Measurements from ENCODE around the gene LTN1.
A peak's percentile ranks its signal among the peaks of the same experiment; 100 is the strongest.
"Not testable (repeated sequence)": the region's sequence is repeated elsewhere in the genome, so short reads cannot be mapped to it uniquely, and the experiment has no call there.

LTN1 gene

DNA sequence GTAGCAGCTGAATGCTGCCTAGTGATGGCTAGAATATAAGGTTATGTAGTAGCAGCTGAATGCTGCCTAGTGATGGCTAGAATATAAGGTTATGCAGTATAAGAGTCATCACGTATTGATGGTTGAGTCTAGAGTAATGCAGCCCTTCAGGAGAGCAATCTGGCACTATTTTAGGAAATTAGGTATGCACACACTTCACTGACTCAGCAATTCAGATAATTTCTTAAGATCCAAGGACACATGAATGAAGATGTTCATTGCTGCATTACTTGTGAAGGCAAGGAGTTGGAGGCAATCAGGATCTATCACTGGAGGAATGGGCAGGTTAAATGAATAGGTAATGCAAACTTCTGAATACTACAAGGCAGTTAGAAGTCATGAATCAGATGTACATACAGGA, 13.6 kb downstream of the LTN1 start:
- no peak for DNase-seq (ENCODE audit: low read depth)

DNA sequence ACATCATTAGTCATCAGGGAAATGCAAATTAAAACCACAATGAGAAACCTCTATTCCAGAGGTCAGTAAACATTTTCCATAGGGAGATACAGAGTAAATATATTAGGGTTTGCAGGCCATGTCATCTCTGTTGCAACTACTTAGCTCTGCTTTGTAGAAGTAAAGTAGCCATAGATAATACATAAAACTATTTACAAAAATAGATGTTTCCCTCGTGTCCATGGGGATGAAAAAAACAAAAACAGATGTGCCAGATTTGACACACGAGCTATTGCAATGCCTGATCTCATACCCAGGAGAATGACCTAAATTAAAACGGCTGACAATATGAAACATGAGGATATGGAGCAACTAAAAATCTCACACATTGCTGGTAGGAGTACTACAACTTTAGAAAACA, 17.3 kb downstream of the LTN1 start:
- DNase-seq (ENCODE audit: low read depth), result peak; percentile 50

DNA sequence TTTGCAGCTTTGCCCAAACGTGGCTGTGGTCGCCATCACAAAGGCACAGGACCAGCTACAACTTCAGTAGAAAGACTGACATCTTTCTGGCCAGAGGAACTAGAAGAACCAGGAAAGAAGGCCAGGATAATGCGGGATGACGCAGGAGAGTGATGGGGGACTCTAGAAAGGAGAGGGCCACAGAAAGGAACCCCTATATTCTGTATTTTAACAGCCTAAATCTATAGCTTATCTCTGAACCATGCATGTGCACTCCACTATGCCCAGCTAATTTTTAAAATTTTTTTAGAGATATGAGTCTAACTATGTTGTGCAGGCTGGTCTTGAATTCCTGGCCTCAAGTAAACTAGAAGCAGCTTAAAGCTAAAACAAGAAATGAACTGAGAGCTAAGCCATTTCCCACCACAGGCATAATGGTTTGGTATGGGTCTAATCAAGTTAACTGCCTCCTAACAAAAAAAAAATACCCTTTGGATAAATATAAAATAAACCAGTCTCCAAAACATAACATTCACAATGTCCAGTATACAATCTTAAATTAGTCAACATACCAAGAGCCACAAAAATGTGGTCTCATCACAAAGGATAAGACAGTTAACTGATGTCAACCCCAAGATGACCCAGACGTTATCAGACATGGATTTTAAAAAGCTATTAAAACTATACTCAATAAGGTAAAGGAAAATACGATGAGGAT, 18.0 kb downstream of the LTN1 start:
- no peak for DNase-seq (ENCODE audit: low read depth)

DNA sequence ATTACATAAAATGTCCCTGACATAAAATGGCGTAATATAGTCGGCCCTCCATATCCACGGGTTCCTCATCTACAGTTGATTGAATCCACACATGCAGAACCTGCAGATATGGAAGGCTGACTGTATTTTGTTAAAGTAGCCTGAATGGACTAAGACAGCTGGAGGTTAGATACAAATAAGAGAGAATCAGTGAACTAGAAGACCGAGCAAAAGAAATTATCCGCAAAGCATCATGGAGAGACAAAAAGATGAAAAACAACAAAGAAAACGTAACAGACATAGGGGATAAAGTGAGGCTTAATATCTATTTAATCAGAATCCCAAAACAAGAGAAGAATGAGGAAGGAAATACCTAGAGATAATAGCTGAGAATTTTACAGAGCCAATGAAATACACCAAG, 20.3 kb downstream of the LTN1 start:
- DNase-seq (ENCODE audit: low read depth), result no peak

DNA sequence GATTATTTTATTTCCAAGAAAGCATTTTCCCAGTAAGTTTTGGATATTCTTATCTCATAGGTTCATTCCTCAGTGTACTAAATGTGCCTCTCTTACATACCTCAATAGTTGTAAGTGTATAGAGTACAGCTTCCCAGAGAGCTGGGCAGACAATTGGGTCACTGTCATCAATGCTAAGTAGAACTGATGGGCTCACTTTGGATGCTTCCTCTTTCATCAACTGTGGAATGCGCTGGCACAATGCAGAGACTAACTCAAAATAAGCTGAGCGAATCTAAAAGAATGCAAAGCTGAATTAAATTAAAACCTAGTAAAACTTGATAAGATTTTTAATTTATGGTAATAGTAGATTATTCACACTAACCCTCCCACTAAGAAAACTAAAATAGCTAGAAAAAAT, 21.5 kb downstream of the LTN1 start:
- DNase-seq (ENCODE audit: low read depth), result no peak

DNA sequence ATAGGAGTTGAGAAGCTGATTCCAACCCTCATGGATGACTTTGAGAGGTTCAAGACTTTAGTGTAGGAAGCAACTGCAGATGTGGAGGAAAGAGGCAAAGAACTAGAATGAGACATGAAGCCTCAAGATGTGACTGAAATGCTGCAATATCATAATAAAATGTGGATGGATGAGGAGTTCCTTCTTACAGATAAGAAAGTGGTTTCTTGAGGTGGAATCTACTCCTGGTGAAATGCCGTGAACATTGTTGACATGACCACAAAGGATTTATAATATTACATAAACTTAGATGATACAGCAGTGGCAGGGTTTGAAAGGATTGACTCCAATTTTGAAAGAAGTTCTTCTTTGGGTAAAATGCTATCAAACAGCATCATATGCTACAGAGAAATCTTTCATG, 28.8 kb downstream of the LTN1 start:
- DNase-seq (ENCODE audit: low read depth), result no peak

DNA sequence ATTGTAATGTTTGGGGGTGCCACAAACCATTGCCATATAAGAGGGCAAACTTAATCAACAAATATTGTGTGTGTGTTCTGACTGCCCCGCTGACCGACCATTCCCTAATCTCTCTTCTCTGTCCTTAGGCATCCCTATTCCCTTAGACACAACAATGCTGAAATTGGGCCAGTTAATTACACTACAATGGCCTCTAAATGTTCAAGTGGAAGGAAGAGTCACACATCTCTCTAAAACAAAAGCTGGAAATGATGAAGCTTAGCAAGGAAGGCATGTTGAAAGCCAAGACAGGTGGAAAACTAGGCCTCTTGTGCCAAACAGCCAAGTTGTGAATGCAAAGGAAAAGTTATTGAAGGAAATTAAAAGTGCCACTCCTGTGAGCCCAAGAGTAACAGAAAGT, 30.2 kb downstream of the LTN1 start:
- no peak for DNase-seq (ENCODE audit: low read depth)

DNA sequence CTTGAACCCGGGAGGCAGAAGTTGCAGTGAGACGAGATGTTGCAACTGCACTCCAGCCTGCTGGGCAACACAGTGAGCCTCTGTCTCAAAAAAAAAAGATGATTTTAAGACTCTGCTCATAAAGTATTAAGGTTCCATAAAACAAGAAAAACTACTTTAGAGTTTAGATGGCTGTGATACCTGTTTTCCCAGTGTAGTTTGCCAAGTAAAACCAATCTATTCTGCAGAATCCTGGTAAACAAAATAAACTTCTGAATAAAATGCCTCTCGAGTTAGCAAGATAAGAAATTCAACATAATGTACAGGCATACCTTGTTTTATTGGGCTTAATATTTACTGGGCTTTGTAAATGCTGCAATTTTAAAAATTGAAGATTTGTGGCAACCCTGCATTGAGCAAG, 30.8 kb downstream of the LTN1 start:
- no peak for DNase-seq (ENCODE audit: low read depth)

DNA sequence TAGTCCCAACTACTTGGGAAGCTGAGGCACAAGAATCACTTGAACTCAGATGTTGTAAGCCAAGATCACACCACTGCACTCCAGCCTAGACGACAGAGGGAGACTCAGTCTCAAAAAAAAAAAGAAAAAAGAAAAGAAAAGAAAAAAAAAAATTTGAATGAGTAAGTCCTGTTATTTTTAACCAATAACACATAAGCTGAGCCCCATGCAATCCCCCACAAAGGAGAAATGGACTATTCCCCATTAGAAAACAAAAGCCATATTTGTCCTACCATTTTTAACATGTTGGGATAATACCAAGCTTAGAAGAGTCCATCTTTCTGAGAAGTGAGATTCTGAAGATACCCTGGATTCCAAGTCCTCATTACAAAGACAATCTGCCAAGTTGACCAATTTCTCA, 32.4 kb downstream of the LTN1 start:
- DNase-seq (ENCODE audit: low read depth), result no peak

DNA sequence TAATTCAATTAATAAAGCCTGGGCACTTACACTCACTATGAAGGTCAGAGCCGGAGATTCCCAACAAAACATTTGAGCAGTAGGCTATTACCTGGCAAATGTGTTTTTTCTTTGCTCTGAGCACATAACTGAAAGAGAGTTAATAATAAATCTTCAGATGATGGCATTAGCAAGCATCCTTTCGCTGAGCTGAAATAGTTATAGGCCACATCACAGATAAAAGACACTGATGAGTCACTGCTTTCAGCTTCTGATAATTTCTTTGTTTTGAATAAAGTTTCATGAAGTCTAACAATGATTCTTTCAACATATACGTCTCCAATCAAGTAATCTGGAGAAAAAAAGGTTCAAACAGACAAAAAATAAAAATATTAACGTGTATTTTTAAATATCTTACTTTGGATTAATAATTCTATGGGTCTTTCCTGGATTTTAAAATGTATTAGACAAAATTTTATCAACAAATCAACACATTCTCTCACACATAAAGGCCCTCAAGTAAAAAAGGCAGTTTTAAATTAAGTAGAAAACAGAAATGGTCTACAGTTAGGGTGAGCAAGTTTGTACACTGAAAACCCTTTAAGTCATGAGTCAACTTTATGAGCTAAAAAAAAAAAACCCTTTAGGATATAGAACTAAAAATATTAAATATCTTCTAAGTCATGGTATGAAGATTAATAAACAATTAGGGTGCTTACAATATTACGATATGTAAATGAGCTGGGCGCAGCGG, 33.1 kb downstream of the LTN1 start:
- peak; percentile 87 for DNase-seq (ENCODE audit: low read depth)

DNA sequence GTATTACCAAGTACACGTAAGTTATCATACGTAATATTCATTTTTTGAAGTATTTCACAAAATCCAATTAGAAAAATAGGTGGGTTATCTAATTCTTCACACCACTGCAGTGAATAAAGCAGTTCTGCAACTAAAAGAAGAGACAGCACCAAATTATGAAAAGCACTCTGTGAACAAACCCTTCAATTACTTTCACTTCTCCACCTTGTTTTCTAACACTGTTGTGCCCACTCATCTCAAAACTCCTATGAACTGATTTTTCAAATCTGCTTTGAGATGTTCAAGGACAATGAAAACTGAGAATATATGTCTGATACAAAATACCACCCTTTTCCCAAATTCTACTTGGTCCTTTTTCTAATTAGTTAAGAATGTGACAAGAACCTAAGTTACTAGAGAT, 39.4 kb downstream of the LTN1 start:
- no peak for DNase-seq (ENCODE audit: low read depth)

DNA sequence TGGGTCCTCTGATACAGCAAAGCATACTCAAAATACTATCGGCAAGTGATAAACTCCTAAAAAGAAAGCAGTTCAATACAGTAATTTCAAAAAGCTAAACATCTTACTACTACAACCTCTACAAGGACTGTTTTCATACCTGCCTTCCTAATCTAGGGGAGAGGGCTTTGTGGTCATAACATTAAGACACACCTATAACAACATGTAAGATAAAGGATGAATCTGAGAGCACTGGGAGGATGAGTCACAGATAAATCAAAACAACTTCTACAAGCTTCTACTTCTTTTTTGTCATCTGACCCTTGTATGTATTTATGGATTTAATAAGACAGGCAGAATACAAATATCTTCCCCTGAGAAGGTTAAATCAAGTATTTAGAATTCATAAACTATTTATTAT, 40.0 kb downstream of the LTN1 start:
- no peak for DNase-seq (ENCODE audit: low read depth)

DNA sequence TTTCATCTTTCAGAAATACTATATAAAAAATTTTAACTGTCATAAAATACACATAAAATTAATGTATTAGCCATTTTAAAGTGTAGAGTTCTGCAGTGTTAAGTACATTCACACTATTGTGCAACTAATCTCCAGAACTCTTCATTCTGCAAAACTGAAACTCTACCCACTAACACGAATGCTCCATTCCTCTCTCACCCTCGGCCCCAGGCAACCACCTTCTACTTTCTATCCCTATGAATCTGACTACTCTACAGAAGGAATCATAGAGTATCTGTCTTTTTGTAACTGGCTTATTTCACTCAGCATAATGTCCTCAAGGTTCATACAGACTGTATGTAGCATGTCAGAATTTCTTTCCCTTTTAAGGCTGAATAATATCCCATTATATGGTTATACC, 43.4 kb downstream of the LTN1 start:
- DNase-seq (ENCODE audit: low read depth), result no peak

DNA sequence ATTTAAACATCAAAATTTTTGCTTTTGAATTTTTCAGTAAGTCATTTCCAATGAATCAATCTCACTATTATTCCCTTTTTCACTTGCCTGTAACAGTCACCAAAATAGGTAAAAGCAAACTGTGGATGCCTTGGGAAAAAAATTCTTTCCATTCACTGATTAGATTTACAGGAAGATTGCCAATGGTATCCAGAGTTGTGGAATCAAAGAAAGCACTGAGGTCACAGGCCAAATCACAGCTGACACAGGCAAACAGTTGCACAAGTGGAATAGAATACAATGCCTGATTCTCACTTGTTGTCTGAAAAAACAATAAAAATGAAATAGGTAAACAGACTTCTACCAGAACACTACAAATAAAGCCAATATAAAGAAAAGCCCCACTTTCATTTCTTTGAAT, 48.4 kb downstream of the LTN1 start:
- no peak for DNase-seq (ENCODE audit: low read depth)

DNA sequence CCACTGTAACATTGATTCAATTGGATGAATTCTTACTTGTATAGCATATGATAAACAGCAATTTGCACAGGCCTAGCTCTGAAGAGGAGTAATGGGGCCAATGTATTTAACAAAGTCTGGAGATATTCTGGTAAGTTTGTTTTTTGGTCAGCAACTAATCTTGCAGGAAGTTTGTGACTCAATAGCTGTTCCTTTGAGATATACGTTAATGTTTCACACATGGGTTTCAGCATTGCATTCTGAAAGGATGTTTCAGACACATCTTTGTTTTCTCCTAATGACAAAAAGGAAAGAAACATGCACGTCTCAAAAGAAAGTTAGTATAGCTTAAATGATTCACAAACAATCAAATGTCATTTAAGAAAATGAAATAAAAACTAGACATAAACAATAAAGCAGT, 49.0 kb downstream of the LTN1 start:
- DNase-seq (ENCODE audit: low read depth), result peak; percentile 25

DNA sequence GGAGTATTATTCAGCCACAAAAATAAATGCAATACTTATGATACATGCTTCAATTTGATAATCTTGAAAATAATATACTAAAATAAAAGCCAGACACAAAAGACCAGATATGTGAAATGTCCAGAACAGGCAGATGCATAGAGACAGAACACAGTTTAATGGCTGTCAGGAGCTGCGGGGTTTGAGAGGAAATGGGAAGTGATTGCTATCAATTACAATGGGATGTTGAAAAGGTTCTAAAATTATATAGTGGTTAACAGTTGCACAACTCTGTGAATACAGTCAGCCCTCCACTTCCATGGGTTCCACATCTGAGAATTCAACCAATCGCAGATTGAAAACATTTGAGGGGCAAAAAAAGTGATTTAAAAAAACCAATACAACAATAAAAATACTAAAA, 54.0 kb downstream of the LTN1 start:
- no peak for DNase-seq (ENCODE audit: low read depth)

DNA sequence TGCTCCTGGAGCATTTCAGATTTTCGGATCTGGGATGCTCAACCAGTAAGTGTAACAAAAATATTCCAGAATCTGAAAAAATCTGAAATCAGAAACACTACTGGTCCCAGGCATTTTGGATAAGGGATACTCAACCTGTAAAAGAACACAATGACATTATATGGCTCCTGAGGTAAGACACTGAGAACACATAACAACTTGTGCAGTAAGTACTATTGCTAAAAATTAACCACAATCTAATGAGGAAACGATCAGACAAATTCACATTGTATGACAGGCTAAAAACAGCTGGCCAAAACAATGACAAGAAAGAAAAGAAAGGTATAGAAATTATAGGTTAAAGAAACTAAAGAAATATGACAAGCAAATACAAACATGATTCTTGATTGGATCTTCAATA, 54.9 kb downstream of the LTN1 start:
- no peak for DNase-seq (ENCODE audit: low read depth)

DNA sequence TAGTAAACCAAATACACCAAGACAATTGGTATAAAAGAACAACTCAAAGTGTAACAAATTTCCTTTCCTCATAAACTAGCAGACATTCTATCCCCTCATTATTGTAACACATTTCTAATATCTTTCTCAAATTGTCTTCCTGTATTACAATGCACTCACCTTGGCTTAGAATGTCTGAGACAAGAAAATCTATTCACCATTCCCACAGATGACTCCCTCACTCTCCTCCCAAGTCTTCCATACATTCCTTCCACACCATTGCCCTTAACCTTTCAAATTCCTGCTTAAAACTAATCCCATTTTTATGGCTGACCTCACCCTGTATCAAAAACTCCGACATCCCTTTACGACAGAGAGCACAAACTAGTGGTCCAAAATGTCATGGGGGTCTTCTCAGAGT, 56.0 kb downstream of the LTN1 start:
- no peak for DNase-seq (ENCODE audit: low read depth)

DNA sequence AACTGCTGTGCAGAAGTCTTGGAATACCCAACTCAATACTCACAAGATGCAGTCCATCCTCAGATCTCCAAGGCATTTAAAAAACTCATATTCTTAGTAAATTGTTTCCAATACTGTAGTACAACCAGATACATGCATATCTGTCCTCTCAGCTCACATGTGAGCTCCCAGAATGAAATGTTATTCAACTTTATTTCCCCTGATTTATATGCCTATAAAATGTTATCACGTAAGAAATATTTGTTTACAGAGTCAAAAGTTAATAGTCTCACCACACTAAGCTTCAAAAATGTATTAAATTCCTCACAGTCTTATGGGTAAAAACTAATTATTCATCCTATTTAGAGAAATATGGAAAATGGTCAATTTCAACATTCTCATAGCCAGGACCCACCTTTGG, 56.6 kb downstream of the LTN1 start:
- DNase-seq (ENCODE audit: low read depth), result no peak

DNA sequence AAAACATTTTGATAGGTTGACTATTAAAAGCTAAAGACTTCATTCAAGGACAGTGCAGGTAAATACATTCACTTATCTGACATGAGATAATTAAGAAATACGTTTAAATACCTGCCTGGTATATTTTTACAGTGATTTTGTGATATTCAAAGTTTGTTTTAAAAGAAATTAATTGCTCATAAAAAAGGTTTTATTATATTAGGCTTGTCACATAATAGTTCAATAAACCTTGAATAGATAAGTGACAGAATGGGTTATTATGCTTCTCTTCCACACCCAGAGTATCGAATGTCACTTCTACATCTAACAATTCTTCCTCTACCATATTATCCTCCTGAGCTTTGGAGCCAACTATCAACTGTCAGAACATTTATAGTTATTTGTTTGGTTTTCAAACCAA, 60.0 kb downstream of the LTN1 start:
- no peak for DNase-seq (ENCODE audit: low read depth)

DNA sequence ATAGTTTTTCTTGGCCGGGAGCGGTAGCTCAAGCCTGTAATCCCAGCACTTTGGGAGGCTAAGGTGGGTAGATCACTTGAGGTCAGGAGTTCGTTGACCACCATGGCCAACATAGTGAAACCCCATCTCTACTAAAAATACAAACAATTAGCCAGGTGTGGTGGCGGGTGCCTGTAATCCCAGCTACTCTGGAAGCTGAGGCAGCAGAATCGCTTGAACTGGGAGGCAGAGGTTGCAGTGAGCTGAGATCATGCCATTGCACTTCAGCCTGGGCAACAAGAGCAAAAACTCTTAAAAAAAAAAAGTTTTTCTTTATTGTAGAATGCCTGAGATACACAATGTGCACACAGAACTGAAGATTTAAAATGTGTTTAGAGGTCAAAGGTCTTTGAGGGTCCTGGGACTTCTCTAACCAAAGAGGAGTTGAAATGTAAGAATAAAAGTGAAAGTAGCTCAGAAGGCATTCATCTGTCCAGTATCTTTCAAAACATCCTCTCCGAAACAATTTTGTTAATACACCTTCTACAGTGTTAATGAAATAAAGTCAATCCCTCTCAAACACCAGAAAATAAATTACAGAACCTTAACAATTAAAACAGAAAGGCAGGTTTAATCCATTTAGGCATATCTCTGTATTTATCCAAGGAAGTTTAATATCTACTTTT, 60.8 kb downstream of the LTN1 start:
- not testable (repeated sequence) for DNase-seq (ENCODE audit: low read depth)

DNA sequence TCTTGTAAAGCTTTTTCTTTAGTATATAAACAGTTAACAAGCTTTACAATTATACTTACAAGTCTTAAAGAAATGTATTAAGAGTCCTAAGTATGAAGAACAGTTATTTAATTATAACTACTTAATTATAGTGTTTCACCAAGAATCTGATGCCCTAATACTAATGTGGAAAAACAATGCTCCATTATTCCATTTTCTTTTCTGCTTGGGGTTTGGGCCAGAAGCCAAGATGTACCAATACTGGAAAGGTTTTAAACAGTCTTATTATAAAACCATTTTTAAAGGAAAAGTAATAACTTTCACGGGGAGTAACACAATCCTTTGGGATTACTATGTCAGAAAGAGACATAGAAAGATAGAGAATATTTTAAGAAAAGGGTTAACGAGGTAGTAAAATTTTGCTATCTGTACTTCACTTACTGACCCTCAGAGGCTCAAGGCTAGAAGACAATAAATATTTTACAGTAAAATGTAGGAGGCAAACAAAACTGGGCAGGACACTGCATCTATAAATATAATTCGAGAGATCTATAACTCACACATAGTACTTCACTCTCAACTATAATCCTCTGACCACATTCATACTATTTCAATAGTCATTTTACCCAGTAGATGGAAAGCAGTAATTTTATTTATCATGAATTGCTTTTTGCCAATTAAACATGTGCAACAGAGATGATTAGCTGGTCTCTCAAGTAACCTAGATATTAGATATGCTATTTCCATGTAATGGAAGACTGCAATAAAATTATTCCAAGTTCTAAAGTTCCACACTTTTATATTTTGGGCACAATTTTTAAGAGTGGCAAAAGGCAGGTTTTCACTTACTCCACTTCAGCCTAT, 63.9 kb downstream of the LTN1 start:
- no peak for DNase-seq (ENCODE audit: low read depth)

DNA sequence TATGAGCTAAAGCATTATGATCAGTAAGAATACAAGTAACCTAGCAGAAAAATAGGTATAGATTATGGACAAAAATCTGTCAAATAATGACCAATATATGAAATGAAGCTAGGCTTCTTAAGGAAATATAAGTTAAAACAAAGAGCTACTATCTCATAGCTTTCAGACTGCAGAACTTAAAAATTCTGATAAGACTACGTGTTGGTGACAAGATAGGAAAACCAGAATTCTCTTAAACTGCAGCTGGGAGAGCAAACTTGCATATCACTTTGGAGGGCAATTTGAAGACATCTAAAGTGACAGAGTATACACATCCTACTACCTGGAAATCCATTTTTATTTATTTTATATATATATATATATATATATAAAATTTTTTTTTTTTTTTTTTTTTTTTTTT, 65.5 kb downstream of the LTN1 start:
- no peak for DNase-seq (ENCODE audit: low read depth)
